HG03196 (cell line): ENCODE results near the gene ERICH6.

Experiments used
- ATAC-seq: cut with Tn5 transposase; IDR thresholded peaks from one replicate; pipeline ENCODE4 v1.9.1; 2021; ENCODE audit not compliant: unreplicated experiment

ERICH6 gene

GRCh38 chr3:150613709-150614480, 89.8 kb downstream of the ERICH6 start:
- no peak for ATAC-seq

GRCh38 chr3:150613034-150613433, 90.7 kb downstream of the ERICH6 start:
- no peak for ATAC-seq

GRCh38 chr3:150612494-150612893, 91.2 kb downstream of the ERICH6 start:
- ATAC-seq = no peak

- no peak for ATAC-seq
Observed at GRCh38 chr3:150611666-150612065, 92.1 kb downstream of the ERICH6 start.

GRCh38 chr3:150610785-150611184, 92.9 kb downstream of the ERICH6 start:
- ATAC-seq = no peak

- ATAC-seq = no peak
Observed at GRCh38 chr3:150609988-150610387, 93.7 kb downstream of the ERICH6 start.
